GM19452 (cell line): ENCODE data around the gene ZSWIM1.

Experiments used
- ATAC-seq: cut with Tn5 transposase; IDR thresholded peaks from one replicate; pipeline ENCODE4 v1.9.1; 2021; ENCODE audit not compliant: unreplicated experiment

The ZSWIM1 gene

DNA sequence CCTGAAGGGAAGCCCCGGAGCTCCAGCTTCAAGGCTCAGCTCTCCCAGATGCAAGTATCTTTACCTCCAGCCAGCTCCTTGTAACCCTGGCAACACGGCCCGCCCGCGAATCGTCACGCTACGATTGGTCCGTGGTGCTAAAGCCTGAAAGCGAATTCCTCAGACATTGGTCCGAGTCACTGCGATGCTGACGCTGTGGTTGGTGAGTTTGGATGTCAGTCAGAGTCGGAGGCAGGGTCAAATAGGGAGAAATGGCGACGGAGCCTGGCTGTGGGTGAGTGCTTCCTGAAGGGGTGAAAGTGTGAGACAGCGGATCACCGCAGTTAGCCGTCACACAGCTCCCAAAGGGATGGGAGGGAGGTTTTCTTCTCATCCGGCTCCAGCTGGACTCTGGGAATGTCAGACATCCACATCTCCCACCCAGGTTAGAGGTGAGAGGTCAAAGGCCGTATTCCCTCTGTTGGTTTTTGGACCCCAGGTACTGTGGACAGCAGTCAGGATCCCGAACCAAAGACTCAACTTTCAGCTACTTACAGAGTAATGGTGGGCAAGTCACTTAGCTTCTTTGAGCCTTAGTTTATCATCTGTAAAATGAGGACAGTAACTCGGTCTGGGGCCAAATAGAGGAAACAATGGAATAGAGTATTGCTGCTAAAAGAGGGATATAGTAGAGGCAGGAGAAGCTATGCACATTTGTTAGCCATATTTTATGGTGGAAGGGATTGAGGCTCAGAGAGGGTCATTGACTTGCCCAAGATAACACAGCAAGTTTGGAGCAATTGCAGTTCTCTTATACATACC lies at the start of gene ZSWIM1:
Gene ZSWIM1, plus strand, starts transcription at position 240 of the 801 bp plus-strand sequence. CDS start 1,366 bp downstream, outside the sequence.
- peak; percentile 98 for ATAC-seq

DNA sequence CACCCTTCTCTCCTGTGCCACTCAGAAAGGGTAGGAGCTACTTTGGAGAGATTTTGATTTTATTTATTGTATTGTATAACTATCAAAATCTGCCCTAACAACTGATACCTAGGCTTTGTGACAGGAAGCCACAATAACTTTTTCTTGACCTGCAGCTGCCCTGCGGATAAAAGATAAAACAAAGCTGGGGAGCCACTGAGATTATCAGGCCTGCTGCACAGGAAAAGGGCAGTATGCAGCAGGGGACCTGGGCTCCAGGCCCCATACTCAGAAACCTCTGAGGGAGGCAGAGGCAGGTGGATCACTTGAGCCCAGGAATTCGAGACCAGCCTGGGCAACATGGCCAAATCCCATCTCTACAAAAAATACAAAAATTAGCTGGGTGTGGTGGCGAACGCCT lies 48.4 kb upstream of the ZSWIM1 start:
- ATAC-seq: no peak

DNA sequence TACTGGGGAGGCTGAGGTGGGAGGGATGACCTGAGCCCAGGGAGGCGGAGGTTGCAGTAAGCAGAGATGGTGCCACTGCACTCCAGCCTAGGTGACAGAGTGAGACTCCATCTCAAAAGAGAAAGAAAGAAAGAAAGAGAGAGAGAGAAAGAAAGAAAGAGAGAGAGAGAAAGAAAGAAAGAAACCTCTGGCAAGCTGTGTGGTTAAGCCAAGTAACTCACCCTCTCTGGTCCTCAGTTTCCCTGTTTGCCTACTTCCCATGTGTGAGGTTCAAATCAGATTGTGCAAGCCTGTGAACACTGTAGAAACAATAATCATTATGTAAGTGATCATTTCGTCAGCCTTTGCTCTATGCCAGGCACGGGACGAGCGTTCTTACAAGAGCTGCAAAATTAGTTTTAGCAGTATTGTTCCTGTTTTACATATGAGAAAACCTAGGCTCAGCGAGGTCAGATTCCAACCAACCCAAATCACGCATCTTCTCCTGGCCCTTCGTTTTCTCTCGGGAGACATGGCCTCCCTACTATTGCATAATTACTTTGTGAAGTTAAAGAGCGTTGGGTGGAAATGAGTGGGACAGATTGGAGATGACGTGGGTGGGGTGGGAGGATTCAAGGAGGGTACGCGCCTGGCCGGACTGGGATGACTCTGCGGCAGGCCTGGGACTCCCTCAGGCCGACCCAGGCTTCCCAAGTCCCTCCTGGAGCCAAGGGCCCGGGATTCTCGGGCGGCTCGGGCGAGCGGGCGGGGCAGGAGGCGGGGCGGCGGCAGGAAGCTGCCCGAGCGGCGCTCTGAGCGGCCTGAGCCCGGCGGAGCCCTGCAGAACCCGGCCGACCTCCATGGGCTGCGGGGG lies 47.8 kb upstream of the ZSWIM1 start, which contains the start of gene SNX21:
Gene SNX21, plus strand, starts transcription at position 770 of the 853 bp plus-strand sequence. CDS start 121 bp downstream, outside the sequence.
- no peak for ATAC-seq

DNA sequence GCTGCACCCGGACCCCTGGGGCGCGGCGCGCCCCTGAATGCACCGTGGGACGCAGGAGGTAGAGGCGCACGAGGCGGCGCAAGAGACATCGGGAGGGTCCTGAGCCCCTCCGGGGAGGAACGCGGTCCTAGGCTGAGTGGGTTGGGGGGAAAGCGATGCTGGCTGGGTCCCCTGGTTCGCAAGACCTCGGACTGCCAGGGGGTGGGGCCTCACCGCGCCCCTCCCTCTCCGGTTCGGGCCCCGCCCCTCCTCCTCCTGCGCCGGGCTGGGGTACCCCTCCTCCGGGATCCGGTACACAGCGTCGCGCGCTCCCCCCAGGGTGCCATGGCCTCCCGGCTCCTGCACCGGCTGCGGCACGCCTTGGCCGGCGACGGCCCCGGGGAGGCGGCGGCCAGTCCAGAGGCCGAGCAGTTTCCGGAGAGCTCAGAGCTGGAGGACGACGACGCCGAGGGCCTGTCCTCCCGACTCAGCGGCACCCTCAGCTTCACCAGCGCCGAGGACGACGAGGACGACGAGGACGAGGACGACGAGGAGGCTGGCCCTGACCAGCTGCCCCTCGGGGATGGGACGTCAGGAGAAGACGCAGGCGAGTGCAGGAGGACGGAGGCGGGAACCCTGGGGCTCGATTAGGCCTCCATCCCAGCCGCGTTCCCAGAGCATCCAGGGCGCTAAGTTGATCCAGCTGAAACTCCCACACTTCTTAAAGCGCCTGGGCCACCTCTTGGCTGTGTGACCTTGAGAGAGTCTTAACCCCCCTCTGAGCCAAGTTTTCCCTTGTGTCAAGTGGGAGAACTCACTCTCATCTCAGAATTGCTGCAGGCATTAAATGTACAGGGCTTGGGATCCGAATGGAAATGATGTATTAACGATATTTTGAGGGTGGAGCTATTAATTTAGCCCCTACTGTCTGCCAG lies 46.9 kb upstream of the ZSWIM1 start:
- ATAC-seq: no peak

DNA sequence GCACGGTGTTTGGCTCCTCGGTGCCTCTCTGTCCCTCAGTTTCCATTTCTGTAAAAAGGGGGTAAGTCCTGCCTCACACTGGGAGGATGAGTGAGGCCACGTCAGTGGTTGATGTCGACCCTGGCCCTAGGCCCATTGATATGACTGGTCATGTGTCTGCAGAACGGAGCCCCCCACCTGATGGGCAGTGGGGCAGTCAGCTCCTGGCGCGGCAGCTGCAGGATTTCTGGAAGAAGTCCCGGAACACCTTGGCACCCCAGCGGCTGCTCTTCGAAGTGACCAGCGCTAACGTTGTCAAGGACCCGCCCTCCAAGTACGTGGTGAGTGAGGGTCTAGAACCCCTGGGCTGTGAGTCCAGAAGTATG lies 46.2 kb upstream of the ZSWIM1 start:
- no peak for ATAC-seq

DNA sequence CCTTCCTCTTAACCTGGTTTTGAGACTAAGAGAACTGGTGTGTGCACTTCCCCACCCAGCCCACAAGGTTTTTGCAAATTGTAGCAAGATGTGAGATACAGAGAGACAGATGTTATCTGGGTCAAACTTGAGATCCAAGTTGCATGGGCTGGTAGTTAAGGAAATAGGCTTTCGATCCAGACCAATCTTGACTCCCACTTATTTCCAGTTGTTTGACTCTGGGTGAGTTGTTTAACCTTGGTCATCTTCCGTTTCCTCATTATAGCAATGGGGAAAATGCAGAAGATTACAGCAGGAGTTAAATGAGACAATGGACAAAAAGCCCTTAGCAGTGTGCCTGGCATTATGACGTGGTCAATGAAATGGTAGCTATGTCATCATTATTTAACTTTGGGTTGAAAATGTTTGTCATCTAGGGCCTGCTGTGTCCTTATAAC lies 45.7 kb upstream of the ZSWIM1 start:
- no peak for ATAC-seq

DNA sequence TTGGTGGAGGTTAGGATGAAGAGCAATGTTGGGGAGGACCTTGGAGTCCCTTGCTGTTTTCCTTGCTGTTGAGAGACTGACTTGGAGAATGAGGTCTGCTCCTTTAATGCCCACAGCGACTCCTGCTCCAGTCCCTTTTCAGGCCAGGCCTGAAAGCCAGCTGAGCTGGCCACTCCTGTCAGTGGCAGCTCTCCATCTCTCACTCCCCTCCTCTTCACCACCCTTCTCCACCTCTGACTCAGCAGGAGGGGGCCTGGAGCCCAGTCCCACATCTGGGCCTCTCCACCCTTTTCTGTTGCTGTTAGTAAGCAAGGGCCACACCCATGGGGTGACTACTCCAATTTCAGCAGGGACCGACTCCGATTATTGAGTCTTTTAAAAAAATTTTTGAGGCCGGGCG lies 45.2 kb upstream of the ZSWIM1 start:
- ATAC-seq: no peak

DNA sequence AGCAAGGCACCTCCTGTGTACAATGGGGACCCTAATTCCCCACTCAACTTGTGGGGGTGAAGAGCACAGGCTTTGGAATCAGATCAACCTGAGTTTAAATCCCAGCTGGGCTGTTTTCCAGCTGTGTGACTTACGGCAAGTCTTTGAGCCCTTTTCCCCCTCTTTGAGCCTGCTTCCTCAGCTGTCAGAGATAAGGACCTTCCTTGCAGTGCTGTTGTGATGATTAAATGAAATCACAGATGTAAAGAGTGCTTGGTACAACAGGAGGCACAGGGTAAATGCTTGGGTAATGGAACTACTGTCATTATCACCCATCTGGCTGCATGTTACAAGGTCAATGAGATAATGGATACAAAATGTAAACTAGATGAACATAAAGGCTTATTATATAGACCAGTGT lies 44.2 kb upstream of the ZSWIM1 start:
- no peak for ATAC-seq

DNA sequence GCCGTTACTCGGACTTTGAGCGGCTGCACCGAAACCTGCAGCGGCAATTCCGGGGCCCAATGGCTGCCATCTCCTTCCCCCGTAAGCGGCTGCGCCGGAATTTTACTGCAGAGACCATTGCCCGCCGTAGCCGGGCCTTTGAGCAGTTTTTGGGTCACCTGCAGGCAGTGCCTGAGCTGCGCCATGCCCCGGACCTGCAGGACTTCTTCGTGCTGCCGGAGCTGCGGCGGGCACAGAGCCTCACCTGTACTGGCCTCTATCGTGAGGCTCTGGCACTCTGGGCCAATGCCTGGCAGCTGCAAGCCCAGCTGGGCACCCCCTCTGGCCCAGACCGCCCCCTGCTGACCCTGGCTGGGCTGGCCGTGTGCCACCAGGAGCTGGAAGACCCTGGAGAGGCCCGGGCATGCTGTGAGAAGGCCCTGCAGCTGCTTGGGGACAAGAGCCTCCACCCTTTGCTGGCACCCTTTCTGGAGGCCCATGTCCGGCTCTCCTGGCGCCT lies 40.3 kb upstream of the ZSWIM1 start:
- no peak for ATAC-seq

DNA sequence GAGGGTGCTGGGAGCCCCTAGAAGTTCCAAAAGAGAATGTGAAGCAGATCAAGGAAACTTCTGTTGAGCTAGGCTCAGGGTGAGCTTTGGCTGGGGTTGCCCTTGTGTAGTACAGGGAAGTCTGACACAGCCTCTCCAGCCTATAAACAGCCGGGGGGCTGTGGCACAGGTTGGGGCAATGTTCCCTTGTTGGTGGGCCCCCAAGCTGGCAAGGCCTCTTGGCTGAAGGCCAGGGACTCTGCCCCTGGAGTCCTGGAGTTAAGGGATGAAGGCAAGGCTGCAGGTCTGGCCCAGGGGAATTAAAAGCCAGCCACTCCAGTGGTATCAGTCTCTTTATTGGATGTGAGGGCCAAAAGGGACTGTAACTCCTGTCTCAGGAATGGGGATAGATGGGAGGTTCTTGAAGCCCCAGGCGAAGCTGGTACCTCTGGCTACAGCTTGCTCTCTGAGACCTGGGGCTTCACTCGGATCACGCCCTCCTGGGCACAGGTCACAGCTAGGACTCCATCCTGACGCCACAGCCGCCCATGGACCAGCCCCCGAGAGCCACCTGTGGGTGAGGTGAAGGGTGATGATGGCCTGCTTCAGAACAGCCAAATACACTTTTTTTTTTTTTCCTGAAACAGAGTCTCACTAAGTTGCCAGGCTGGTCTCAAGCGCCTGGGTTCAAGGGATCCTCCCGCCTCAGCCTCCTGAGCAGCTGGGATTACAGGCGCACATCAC lies 39.5 kb upstream of the ZSWIM1 start:
- ATAC-seq: no peak

DNA sequence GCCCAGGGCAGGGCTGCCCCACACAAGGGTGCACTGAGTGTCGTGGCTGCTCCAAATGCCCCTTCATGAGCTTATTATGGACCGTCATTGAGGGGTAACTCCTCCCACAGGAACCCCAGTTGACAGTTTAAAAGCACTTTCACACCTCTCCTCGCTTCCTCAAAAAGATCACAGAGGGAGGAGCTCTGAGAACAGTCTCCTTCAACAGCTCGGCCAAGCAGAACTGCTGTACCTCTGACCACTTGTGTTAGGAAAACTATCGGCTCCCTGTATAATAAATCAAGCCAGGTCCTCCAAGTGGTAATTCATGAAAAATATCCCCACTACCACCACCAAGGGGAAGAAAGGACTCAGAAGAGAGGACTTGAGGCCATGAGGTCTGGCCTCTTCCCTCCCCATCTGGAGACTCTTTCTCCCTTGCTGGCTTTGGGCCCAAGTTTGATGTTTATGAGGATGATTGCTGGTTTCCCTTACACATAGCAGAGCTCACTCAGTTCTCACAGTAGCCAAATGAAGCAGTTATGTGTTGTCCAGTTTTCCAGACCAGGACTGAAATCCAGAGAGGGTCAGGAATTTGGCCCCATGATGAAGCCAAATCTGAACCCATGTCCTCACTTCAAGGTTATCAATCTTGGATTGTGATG lies 38.7 kb upstream of the ZSWIM1 start:
- ATAC-seq: peak; percentile 70

DNA sequence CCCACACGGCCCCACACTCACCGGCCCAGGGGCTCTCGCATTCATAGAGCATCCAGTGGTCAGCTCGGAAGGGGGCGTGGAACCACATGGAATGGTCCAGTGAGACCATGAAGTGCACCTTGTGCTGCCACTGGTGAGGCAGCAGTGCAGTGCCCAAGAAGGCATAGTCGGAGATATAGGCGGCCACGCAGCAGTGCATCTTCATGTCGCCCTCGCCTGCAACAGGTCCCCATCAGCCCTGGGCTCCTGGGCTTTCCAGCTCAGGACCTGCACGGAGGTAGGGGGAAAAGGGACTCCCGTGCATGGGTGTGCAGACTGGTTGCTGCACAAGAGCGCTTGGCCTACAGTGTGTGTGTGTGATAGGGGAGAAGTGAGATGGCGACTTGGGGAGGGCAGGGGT lies 37.5 kb upstream of the ZSWIM1 start:
- ATAC-seq: no peak

DNA sequence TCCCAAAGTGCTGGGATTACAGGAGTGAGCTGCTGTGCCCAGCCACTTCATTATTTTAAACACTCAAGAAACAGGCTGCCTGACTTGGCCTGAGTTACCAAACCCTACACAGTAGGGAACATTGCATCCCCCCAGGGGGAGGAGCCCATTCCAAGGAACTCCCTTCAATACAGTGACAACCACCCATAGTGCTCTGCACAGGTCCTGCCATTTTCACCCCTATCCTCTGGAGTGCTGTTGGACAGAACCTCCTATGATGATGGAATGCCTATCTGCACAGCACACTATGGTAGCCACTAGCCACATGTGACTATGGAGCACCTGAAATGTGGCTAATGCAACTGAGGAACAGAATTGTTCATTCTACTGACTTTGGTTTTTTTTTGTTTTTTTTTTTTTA lies 35.6 kb upstream of the ZSWIM1 start:
- ATAC-seq: no peak

DNA sequence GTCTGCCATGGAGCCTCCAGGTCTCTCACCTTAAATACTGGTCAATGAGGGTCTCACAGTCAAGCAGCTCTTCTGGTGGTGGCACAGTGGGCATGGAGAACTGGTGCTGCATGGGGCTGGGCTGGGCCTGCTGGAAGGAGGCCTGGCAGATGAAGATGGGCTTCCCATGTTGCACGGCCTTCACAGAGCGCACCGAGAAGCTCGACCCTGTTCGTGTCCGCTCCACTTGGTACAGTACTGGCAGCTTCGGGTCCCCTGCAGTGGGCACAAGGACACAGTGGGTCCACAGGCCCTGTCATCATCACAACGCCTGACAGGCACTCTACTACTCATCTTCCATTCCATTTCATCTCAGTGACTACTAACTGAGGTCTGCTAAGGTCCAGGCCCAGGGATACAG lies 32.6 kb upstream of the ZSWIM1 start:
- ATAC-seq: no peak

DNA sequence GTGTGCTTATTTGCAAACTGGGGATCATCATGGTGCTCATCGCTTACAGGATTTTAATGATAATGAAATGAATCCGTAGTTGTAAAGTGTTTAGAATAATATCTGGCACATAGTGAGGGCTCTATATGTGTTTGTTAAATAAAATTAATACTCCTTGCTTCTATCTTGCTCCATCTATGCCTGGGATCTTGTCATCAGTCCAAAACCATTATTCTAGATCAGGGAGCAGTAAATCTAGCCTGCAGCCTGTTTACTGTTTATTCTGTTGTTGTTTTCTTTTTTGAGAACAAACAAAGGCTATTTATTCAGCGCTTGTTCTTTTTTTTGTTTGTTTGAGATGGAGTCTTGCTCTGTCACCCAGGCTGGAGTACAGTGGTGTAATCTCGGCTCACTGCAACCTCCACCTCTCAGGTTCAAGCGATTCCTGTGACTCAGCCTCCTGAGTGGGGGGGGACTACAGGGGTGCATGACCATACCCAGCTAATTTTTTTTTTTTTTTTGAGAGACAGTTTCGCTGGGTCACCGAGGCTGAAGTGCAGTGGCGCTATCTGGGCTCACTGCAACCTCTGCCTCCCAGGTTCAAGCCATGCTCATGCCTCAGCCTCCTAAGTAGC lies 32.0 kb upstream of the ZSWIM1 start:
- ATAC-seq: no peak

DNA sequence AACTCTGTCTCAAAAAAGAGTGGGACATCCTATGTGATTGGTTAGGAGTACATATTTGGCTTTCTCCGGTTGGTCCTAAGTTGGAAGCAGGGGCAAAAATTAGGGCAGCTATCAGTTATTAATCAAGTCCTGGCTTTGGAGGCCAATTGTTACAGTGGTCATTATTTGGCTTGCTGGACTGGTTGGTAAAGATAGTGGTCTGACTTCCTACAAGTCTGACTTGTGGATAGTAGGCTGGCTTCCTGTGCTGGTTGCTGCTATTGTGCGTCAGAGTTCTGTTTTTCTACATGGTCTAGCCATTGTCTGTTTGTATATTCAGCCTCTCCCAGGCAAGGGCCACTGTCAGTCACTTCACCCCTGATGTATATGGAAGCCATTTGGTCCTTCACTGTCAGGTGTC lies 30.8 kb upstream of the ZSWIM1 start:
- ATAC-seq: no peak

DNA sequence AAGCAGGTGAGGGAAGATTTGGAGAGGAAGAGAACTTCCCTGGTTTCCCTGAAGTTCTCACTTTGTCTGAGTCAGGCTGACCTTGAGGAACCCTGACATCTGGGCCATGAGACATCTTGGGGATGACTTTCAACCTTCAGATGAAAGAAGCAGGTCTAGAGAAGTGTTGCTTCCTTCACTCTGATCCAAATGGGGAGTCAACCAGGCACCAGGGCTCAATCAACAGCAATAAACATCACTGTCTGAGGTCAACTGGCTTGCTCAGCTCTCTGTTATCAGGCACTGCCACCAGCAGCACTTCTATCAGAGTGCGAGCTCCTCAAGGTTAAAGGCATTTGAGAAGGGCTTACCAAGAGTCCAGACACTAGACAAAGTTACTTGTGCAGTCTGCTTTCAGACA lies 30.1 kb upstream of the ZSWIM1 start:
- no peak for ATAC-seq

DNA sequence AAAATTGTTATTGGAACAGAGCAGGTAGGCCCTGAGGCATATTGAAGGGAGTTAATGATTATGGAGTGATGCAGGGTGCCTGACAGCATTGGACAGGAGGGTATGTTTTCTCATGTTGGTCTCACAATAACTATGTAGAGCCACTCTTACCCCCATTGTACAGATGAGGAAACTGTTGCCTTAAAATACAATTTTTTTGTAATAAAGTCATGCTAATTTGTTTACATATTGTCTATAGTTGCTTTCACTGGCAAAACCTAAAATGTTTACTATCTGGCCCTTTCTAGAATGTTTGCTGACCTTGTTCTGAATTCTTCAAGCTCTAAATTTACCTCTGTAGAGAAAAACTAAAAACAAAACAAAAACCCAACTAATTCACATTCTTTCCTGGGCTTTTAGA lies 29.5 kb upstream of the ZSWIM1 start:
- ATAC-seq: no peak

DNA sequence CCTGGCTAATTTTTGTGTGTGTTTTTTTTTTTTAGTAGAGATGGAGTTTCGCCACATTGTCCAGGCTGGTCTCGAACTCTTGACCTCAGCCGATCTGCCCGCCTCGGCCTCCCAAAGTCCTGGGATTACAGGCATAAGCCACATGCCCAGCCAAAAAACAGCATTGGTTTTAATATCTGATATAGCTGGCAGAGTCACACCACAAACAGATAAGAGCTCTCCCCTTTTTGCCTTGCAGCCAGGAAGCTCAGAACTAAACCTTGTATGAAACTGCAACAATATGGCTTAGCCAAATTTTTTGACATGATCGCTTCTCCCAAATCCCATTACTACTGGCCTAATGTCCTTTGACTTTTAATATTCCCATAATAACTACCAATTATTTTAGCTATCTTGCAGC lies 28.7 kb upstream of the ZSWIM1 start:
- ATAC-seq: no peak
